B cell (primary cell): ENCODE results near the gene ACAP3. TPM values are rescaled to one million over a fixed set of nuclear protein-coding genes. Genes with fewer than 3 reads are reported as not detected.

Experiments
- ATAC-seq: fragments of 200-7000 bp; cut with Tn5 transposase; one replicate; pipeline ENCODE4 v1.10.0; 2021; ENCODE audit warnings: low read depth, mild to moderate bottlenecking, moderate number of reproducible peaks, moderate library complexity
- CTCF ChIA-PET: fragments of 350-600 bp; sonication (Branson Sonifier 250); formaldehyde crosslinking; loops from one replicate; lab custom pipeline; 2021; ENCODE audit warnings: antibody characterized with exemption, inconsistent platforms; lab: Charles Lee
- POLR2A ChIA-PET: fragments of 350-600 bp; sonication (Branson Sonifier 250); formaldehyde crosslinking; loops from one replicate; lab custom pipeline; 2021; ENCODE audit warnings: antibody characterized with exemption; lab: Charles Lee
- DNase-seq: peaks from one replicate; pipeline ENCODE4 v3.0.0; 2013
- H2AFZ ChIP-seq: 2 replicates; pipeline ENCODE4 v1.6.1; 2012; ENCODE audit warnings: mild to moderate bottlenecking, low read depth, low read length; ENCODE audit not compliant: insufficient read depth, poor library complexity, severe bottlenecking
- H3K27ac ChIP-seq, 2 donors: 1 replicate in 1 of 2; 2 replicates in 1 of 2; pipeline ENCODE4 v1.5.1; 2012 to 2013; ENCODE audit warnings: low read length in 2 of 2, mild to moderate bottlenecking in 2 of 2, moderate library complexity in 1 of 2
- H3K27me3 ChIP-seq, 4 experiments: fragments of 200-600 bp in 1 of 4; sonication (generic) in 1 of 4; replicated peaks in 1 of 4; 1 replicate in 2 of 4; 2 replicates in 2 of 4; pipeline versions ENCODE4 v1.6.1 to v1.7.0; 2013 to 2016; ENCODE audit warnings: low read length in 3 of 4, mild to moderate bottlenecking in 2 of 4, mixed read lengths in 1 of 4, moderate library complexity in 1 of 4; ENCODE audit not compliant: insufficient read depth in 4 of 4, control insufficient read depth in 3 of 4; ENCODE audit errors: control extremely low read depth in 1 of 4
- H3K36me3 ChIP-seq, 2 experiments: replicated peaks in 1 of 2; 1 replicate in 1 of 2; 2 replicates in 1 of 2; pipeline versions ENCODE4 v1.6.1 to v1.7.1; 2013; ENCODE audit warnings: low read length in 1 of 2; ENCODE audit not compliant: insufficient read depth in 2 of 2, control insufficient read depth in 1 of 2; ENCODE audit errors: control extremely low read depth in 1 of 2, extremely low read depth in 1 of 2
- H3K4me1 ChIP-seq, 2 donors: fragments of 200-600 bp in 1 of 2; sonication (generic) in 1 of 2; 1 replicate in 1 of 2; 2 replicates in 1 of 2; pipeline versions ENCODE4 v1.5.1 to v1.6.1; 2013 to 2017; ENCODE audit warnings: low read length in 2 of 2; ENCODE audit not compliant: control insufficient read depth in 2 of 2, insufficient read depth in 2 of 2
- H3K4me2 ChIP-seq: replicated peaks from 2 replicates; pipeline ENCODE3; 2012; ENCODE audit warnings: mild to moderate bottlenecking, low read depth, low read length; ENCODE audit not compliant: poor library complexity, severe bottlenecking
- H3K4me3 ChIP-seq, 5 experiments: fragments of 200-600 bp in 1 of 5; sonication (generic) in 1 of 5; 1 replicate in 3 of 5; 2 replicates in 2 of 5; pipeline versions ENCODE4 v1.5.1 to v1.7.0; 2011 to 2016; ENCODE audit warnings: low read length in 4 of 5, mild to moderate bottlenecking in 4 of 5, low read depth in 2 of 5, control low read depth in 1 of 5, moderate library complexity in 1 of 5; ENCODE audit not compliant: insufficient read depth in 1 of 5; ENCODE audit errors: control extremely low read depth in 1 of 5, extremely low read depth in 1 of 5
- H3K79me2 ChIP-seq: fragments of 200-600 bp; sonication (generic); one replicate; pipeline ENCODE4 v1.6.0; 2016; ENCODE audit warnings: low read length; ENCODE audit not compliant: control insufficient read depth, insufficient read depth
- H3K9ac ChIP-seq: fragments of 200-600 bp; sonication (generic); 2 replicates; pipeline ENCODE4 v1.6.1; 2017; ENCODE audit warnings: mild to moderate bottlenecking, low read length, moderate library complexity
- H3K9me3 ChIP-seq, 3 donors: one replicate each; pipeline versions ENCODE4 v1.6.1 to v1.7.1; 2013; ENCODE audit warnings: low read length in 2 of 3; ENCODE audit not compliant: control insufficient read depth in 2 of 3, insufficient read depth in 1 of 3; ENCODE audit errors: control extremely low read depth in 1 of 3
- H4K20me1 ChIP-seq: 2 replicates; pipeline ENCODE4 v1.6.0; 2012; ENCODE audit warnings: mild to moderate bottlenecking, low read length; ENCODE audit not compliant: insufficient read depth, control insufficient read depth, poor library complexity, severe bottlenecking
- H3K27ac Mint-ChIP-seq: one replicate; pipeline ENCODE4 v1.8.0; 2021; ENCODE audit warnings: mixed read lengths
- H3K27me3 Mint-ChIP-seq: one replicate; pipeline ENCODE4 v1.8.0; 2021; ENCODE audit warnings: mixed read lengths
- H3K4me1 Mint-ChIP-seq: one replicate; pipeline ENCODE4 v1.8.0; 2021; ENCODE audit warnings: mixed read lengths
- H3K4me3 Mint-ChIP-seq: one replicate; pipeline ENCODE4 v1.8.0; 2021; ENCODE audit warnings: mixed read lengths
- H3K9me3 Mint-ChIP-seq: one replicate; pipeline ENCODE4 v1.8.0; 2022; ENCODE audit warnings: mixed read lengths; ENCODE audit not compliant: insufficient read depth
- EZH2 ChIP-seq: IDR thresholded peaks from 2 replicates; pipeline ENCODE4 v1.6.1; 2012; ENCODE audit warnings: borderline replicate concordance, low read depth, mild to moderate bottlenecking, moderate library complexity, low read length; ENCODE audit not compliant: insufficient read depth, poor library complexity, severe bottlenecking
- WGBS: methylation state at CpG from one replicate; pipeline ENCODE4 v1.1.5; 2013; ENCODE audit warnings: missing lambda C conversion rate; ENCODE audit not compliant: insufficient coverage; 5-methylcytosine and 5-hydroxymethylcytosine counted together
- intact Hi-C: fragments of 100-400 bp; cut with micrococcal nuclease; formaldehyde crosslinking; loops from one replicate; pipeline ENCODE4 v1.10.0; 2022
- polyA plus RNA-seq: library from polyadenylated mRNA; depleted of rRNA; stranded (reverse); fragments of >200 nt; gene quantifications from 2 replicates; pipeline ENCODE4 v1.2.3, GENCODE V29; 2012
- total RNA-seq, 2 donors: library from RNA; stranded (reverse); fragments of 120-200 nt in 1 of 2; gene quantifications; 1 replicate in 1 of 2; 2 replicates in 1 of 2; pipeline versions ENCODE4 v1.2.3 to v1.2.4, GENCODE V29; 2013 to 2022
- TF ChIP-seq, protein P1 (sequence below): fragments of 200-600 bp; IDR thresholded peaks from one replicate; pipeline ENCODE4 v1.8.0; 2022; ENCODE audit warnings: antibody characterized with exemption, mild to moderate bottlenecking

ACAP3 gene
- total and polyA plus RNA-seq, 2 donors (not counting 1 experiment from before 2014, with no cell fraction given): 40.7 to 124 TPM

DNA sequence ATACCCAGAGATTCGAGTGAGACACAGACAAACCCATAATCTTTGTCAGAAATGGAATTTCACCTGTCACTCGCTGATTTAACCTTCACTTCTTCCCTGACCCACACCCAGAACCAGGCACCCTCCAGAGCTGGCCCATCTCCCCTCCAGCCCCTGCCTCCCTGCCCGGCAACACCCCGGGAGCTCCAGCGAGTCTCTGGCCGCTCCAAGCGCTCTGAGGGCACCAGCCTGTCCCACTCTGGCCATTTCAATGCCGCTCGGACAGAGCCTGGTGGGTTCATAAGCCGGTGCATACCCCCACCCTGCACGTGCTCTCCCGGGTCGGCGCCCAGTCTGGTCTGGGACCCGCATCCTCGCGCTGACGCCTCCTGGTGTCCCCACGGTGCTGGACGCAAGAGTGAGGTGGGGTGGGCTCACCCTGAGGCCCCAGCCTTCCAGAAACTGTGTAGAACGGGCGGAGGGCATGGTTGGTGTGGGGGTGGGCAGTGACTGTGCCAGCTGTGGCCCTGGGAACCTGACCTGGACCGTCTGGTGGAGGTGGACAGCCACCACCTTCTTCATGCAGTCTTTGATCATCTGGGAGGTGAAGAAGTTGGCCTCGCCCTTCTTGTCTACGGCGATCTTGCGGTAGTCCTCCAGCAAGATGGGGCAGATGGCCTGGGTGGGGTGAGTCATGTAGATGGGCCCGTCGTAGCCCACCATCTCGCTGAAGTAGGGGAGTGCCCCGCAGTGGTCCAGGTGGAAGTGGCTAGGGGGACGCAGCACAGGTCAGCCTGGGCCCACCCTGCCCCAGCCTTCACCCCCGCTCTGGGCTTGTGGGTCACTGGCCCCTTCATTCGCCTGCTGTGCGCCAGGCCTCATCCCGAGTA lies 11.3 kb upstream of the ACAP3 start:
- no peaks in the 10 kb centered on the region for H3K9me3 ChIP-seq

More for the DNA sequence above, 11.3 kb upstream of the ACAP3 start:
- H3K27me3 ChIP-seq: no peaks in the 10 kb centered on the region
- DNase-seq: no peak
- Mint-ChIP-seq H3K27ac (no peak overlapping the region), H3K4me3 (no peak overlapping the region), H3K27me3 (no peaks in the 10 kb centered on the region), H3K4me1 (peaks cover 20% of the 10 kb centered on the region), H3K9me3 (no peaks in the 10 kb centered on the region)
- H3K4me3 ChIP-seq: no peak overlapping the region
- no peak overlapping the region for H3K4me2 ChIP-seq
- CTCF ChIA-PET: no interaction called here
- H2AFZ ChIP-seq: no peak overlapping the region
- intact Hi-C loops: no loop called here
- POLR2A ChIA-PET: no interaction called here
- H3K4me1 ChIP-seq: peaks cover 8 to 18% of the 10 kb centered on the region in 2 donors
- peaks cover 47% of the 10 kb centered on the region for H3K79me2 ChIP-seq
- peaks cover 0 to 32% of the 10 kb centered on the region in 2 experiments for H3K36me3 ChIP-seq
- peaks cover 47% of the 10 kb centered on the region for H4K20me1 ChIP-seq
- no peak for ATAC-seq
- WGBS: 94% methylated on average over 35 of the region's 36 CpGs
- no peak overlapping the region for H3K27ac ChIP-seq
- no peak overlapping the region for H3K9ac ChIP-seq
- TF ChIP-seq EZH2: no peak
- TF ChIP-seq, protein P1, sequence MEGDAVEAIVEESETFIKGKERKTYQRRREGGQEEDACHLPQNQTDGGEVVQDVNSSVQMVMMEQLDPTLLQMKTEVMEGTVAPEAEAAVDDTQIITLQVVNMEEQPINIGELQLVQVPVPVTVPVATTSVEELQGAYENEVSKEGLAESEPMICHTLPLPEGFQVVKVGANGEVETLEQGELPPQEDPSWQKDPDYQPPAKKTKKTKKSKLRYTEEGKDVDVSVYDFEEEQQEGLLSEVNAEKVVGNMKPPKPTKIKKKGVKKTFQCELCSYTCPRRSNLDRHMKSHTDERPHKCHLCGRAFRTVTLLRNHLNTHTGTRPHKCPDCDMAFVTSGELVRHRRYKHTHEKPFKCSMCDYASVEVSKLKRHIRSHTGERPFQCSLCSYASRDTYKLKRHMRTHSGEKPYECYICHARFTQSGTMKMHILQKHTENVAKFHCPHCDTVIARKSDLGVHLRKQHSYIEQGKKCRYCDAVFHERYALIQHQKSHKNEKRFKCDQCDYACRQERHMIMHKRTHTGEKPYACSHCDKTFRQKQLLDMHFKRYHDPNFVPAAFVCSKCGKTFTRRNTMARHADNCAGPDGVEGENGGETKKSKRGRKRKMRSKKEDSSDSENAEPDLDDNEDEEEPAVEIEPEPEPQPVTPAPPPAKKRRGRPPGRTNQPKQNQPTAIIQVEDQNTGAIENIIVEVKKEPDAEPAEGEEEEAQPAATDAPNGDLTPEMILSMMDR: no peak
